HG02852 (cell line): ENCODE results near the gene CCNO.

Experiments
- ATAC-seq: cut with Tn5 transposase; IDR thresholded peaks from one replicate; pipeline ENCODE4 v1.9.1; 2021; ENCODE audit warnings: mild to moderate bottlenecking, moderate library complexity; ENCODE audit not compliant: unreplicated experiment

CCNO gene

GRCh38 chr5:55222985-55223811 lies 10.2 kb downstream of the CCNO start:
- ATAC-seq = no peak

DNA sequence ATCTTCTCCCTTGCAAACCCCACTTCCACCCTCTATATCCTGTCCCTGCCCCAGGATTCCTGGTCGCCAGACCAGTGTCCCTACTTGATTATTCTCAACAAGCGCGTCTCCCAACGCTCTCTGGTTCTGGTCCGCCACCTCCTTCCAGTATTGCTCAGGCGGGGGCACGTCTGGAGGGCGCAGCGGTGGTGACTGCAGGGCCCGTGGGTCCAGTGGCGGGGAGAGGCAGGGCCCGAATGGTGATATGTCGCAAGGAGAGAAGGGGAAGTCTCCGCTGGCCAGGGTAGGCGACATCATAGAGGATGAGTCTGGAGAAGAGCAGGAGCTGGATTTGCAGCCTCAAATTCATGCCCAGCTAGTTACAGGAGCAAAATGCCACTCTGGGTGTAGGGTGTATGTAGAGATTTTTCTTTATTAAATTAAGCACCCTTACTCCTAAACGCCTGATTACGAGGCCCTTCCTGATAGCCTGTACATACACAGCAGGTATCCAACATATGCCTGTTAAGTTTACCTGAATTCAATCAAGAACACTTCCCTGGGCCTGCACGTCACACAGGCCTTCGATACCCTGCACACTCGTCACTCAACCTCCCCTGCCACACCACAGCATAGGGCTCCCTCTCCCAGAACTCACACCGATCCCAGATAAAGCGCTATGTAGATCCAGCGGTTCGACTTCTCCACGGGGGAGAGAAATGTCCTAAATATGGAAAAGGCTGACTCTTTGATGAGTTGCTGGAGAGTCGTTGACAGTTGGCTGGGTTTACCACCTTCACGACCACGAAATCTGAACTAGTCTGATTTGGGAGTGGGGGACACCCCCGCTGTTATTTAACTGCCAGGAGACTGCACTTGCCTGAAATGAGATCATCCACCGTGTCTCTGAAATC lies 11.1 kb downstream of the CCNO start:
- ATAC-seq = no peak

- no peak for ATAC-seq
Measured at GRCh38 chr5:55220433-55221185, 12.8 kb downstream of the CCNO start.

DNA sequence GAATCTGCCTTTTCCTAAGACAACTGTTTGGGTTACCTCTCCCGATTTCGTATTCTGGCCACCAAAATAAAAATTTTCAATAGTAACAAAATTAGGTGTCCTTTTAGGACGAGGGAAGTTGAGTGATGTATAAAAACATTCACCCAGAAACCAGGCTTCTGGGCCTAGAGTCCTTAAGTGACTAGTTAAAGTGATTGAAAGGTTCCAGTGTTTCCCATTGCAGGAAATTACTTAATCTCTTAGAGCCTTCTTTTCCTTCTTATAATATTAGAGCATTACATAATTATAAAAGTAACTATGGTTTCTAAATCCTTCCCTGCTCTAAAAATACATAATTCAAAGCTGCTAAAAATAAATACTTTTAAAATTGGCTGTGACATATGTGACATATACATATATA lies 13.6 kb downstream of the CCNO start:
- no peak for ATAC-seq

DNA sequence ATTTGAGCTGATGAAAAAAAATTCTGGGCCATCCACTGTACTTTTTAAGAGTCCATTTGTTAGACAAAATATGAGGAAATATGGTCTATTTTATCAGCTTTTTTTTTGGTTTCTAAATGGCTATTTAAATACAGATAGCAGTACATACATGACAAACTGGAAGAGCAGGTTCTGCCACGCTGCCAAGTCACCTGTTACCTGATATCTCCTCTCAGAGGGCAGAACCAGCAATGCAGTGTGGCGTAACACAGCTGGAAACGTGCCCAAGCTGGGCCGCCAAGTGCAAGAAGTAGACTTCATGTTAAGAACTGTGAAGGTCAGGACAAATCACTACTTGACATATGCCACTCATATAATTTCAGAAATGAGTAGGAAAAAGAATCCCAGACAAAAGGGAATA lies 14.4 kb downstream of the CCNO start:
- ATAC-seq = no peak

GRCh38 chr5:55211184-55211874 lies 22.1 kb downstream of the CCNO start:
- no peak for ATAC-seq

DNA sequence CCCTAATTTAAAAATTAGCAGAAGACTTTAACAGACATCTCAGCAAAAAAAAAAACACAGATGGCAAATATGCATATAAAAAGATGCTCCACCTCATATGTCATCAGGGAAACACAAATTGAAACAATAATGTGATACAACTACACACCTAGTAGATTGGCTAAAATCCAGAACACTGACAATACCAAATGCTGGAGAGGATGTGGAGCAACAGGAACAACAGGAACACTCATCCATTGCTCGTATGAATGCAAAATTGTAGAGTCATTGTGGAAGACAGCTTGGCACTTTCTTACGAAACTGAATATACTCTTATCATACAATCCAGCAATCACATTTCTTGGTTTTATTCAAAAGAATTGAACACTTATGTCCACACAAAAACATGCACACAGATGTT lies 28.4 kb downstream of the CCNO start:
- ATAC-seq = no peak

DNA sequence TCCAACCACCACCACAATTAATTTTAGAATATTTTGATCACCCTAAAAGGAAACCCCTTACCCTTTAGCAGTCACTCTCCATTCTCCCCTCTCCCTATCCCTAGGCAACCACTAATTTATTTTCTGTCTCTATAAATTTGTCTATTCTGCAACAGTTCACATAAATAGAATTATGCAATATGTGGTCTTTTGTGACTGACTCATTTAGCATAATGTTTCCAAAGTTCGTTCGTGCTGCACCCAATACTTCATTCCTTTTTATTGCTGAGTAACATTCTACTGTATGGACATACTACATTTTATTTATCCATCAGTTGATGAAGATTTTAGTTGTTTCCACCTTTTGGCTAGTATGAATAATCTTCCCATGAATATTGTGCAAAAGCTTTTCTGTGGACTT lies 42.2 kb downstream of the CCNO start:
- ATAC-seq = no peak

- ATAC-seq = no peak
Measured at GRCh38 chr5:55188656-55189540, 44.5 kb downstream of the CCNO start.

DNA sequence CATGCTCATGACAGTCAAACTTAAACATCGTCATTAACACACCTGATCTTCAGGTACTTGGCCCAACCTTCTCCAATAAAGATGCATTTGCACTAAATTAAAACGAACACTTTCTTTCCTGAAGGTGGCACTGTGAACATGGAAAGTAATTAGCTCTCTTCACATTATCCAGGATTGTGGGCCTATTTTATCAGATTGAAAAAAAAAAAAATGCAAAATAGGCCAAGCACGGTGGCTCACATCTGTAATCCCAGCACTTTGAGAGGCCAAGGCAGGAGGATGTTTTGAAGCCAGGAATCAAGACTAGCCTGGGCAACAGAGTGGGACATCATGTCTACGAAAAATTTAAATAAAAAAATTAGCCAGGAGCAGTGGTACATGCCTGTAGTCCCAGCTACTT lies 46.0 kb downstream of the CCNO start:
- no peak for ATAC-seq
